Smooth muscle cell (in vitro differentiated cells): ENCODE results near the gene RGL1. TPM values are rescaled to one million over a fixed set of nuclear protein-coding genes. Genes with fewer than 3 reads are reported as not detected.
A peak's percentile ranks its signal among the peaks of the same experiment; 100 is the strongest.

Experiments
- DNase-seq: peaks from one replicate; lab custom pipeline; 2025; ENCODE audit not compliant: unreplicated experiment; lab: John Stamatoyannopoulos, UW
- H2AFZ ChIP-seq: fragments of 200-600 bp; sonication (generic); 2 replicates; pipeline ENCODE4 v1.6.0; 2016; ENCODE audit warnings: antibody characterized with exemption, low read depth, mild to moderate bottlenecking
- H3F3A ChIP-seq: fragments of 200-600 bp; sonication (generic); 2 replicates; pipeline ENCODE4 v1.6.0; 2017; ENCODE audit warnings: antibody characterized with exemption, low read depth
- H3K27ac ChIP-seq: fragments of 200-600 bp; sonication (generic); 2 replicates; pipeline ENCODE4 v1.5.1; 2016; ENCODE audit warnings: low read depth, mild to moderate bottlenecking
- H3K27me3 ChIP-seq: fragments of 200-600 bp; sonication (generic); 2 replicates; pipeline ENCODE4 v1.6.1; 2016; ENCODE audit warnings: low read depth, mild to moderate bottlenecking
- H3K36me3 ChIP-seq: fragments of 200-600 bp; sonication (generic); 2 replicates; pipeline ENCODE4 v1.5.1; 2016; ENCODE audit warnings: low read depth
- H3K4me1 ChIP-seq: fragments of 200-600 bp; sonication (generic); 2 replicates; pipeline ENCODE4 v1.5.1; 2016; ENCODE audit warnings: low read depth
- H3K4me2 ChIP-seq: fragments of 200-600 bp; sonication (generic); 2 replicates; pipeline ENCODE4 v1.6.0; 2016; ENCODE audit warnings: mild to moderate bottlenecking
- H3K4me3 ChIP-seq: fragments of 200-600 bp; sonication (generic); 2 replicates; pipeline ENCODE4 v1.5.1; 2016; ENCODE audit warnings: mild to moderate bottlenecking
- H3K79me2 ChIP-seq: fragments of 200-600 bp; sonication (generic); 2 replicates; pipeline ENCODE4 v1.6.0; 2016; ENCODE audit warnings: low read depth, mild to moderate bottlenecking
- H3K9ac ChIP-seq: fragments of 200-600 bp; sonication (generic); 2 replicates; pipeline ENCODE4 v1.6.0; 2016; ENCODE audit warnings: low read depth
- H3K9me3 ChIP-seq: fragments of 200-600 bp; sonication (generic); replicated peaks from 2 replicates; pipeline ENCODE4 v1.5.1; 2016; ENCODE audit warnings: low read depth
- H4K20me1 ChIP-seq: fragments of 200-600 bp; sonication (generic); 2 replicates; pipeline ENCODE4 v1.6.0; 2016; ENCODE audit warnings: low read depth
- WGBS: methylation state at CpG from one replicate; pipeline ENCODE4 v1.1.7; 2016; ENCODE audit warnings: low lambda C conversion rate; 5-methylcytosine and 5-hydroxymethylcytosine counted together
- polyA plus RNA-seq: library from polyadenylated mRNA; unstranded; fragments of >200 nt; fragmentation: Nextera tagmentation; extraction: Ambion mirVana; gene quantifications from 2 replicates; pipeline ENCODE4 v1.2.1, GENCODE V29; 2016
- total RNA-seq: library from RNA; depleted of rRNA; stranded (reverse); fragments of >200 nt; gene quantifications from 2 replicates; pipeline ENCODE4 v1.2.3, GENCODE V29; 2014
- TF ChIP-seq, protein P1 (sequence below): fragments of 200-600 bp; sonication (generic); IDR thresholded peaks from 2 replicates; pipeline ENCODE4 v1.5.1; 2017; ENCODE audit warnings: borderline replicate concordance, mild to moderate bottlenecking, antibody characterized with exemption; ENCODE audit not compliant: insufficient read depth, poor library complexity, severe bottlenecking

Gene RGL1
- total and polyA plus RNA-seq, 2 experiments from 2014 or later, result 21.1 to 21.4 TPM

DNA sequence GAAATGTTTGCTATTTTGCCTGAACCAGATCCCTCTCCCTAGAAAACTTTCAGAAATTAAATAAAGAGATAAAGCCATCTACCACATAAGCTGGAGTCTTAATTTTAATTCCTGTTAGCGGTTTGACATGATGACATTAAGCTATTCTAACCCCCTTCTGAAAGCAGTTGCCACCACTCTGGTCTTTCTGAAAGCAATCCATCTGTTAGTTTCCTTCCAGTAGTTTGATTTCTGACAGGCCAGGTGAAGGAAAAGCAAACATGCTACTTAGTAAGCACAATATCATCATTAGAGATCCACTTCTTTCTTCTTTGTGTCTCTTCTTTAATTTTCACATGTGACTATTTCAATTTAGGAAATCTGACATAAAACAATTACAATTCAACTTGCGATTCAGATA, 39.9 kb downstream of the RGL1 start:
- no peak for DNase-seq
- no peaks in the 10 kb centered on the region for H3K36me3 ChIP-seq
- no peaks in the 10 kb centered on the region for H3K27me3 ChIP-seq
- no peaks in the 10 kb centered on the region for H3K9me3 ChIP-seq
- no peak overlapping the region for H2AFZ ChIP-seq
- peaks cover 9% of the 10 kb centered on the region for H3K79me2 ChIP-seq
- TF ChIP-seq, protein P1, sequence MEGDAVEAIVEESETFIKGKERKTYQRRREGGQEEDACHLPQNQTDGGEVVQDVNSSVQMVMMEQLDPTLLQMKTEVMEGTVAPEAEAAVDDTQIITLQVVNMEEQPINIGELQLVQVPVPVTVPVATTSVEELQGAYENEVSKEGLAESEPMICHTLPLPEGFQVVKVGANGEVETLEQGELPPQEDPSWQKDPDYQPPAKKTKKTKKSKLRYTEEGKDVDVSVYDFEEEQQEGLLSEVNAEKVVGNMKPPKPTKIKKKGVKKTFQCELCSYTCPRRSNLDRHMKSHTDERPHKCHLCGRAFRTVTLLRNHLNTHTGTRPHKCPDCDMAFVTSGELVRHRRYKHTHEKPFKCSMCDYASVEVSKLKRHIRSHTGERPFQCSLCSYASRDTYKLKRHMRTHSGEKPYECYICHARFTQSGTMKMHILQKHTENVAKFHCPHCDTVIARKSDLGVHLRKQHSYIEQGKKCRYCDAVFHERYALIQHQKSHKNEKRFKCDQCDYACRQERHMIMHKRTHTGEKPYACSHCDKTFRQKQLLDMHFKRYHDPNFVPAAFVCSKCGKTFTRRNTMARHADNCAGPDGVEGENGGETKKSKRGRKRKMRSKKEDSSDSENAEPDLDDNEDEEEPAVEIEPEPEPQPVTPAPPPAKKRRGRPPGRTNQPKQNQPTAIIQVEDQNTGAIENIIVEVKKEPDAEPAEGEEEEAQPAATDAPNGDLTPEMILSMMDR, result no peak
- no peak overlapping the region for H3K9ac ChIP-seq
- H3K4me1 ChIP-seq, result peaks cover 34% of the 10 kb centered on the region
- peaks cover 32% of the 10 kb centered on the region for H3F3A ChIP-seq
- 38% methylated on average over 2 of the region's 2 CpGs for WGBS
- peak overlapping the region; percentile 91 for H3K27ac ChIP-seq
- H3K4me2 ChIP-seq, result peak overlapping the region; percentile 81
- no peak overlapping the region for H3K4me3 ChIP-seq
- H4K20me1 ChIP-seq, result peaks cover 33% of the 10 kb centered on the region

DNA sequence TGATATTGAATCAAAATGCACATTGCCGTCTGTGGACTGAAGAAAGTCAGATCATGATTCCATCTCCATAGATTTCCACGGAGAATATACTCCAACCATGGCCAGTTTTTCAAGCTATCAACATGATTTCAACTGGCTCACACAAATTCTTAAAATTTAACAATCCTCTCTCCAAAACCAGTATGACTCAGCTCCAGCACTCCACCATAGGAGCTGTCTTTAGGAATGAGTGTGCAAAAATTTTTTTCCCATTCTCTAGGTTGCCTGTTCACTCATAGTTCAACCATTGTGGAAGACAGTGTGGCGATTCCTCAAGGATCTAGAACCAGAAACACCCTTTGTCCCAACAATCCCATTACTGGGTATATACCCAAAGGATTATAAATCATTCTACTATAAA, 40.8 kb downstream of the RGL1 start:
- TF ChIP-seq, protein P1, result no peak
- DNase-seq, result no peak
- Histone ChIP-seq H3K4me1 (peaks cover 34% of the 10 kb centered on the region), H3K36me3 (no peaks in the 10 kb centered on the region), H4K20me1 (peaks cover 38% of the 10 kb centered on the region), H3K79me2 (peaks cover 4% of the 10 kb centered on the region), H3K9me3 (no peaks in the 10 kb centered on the region), H3K4me3 (no peak overlapping the region), H3K4me2 (peak overlapping the region; percentile 81), H3K9ac (no peak overlapping the region), H3F3A (peaks cover 32% of the 10 kb centered on the region), H3K27ac (peak overlapping the region; percentile 91), H2AFZ (no peak overlapping the region), H3K27me3 (no peaks in the 10 kb centered on the region)
- WGBS, result 66% methylated on average over 3 of the region's 3 CpGs

DNA sequence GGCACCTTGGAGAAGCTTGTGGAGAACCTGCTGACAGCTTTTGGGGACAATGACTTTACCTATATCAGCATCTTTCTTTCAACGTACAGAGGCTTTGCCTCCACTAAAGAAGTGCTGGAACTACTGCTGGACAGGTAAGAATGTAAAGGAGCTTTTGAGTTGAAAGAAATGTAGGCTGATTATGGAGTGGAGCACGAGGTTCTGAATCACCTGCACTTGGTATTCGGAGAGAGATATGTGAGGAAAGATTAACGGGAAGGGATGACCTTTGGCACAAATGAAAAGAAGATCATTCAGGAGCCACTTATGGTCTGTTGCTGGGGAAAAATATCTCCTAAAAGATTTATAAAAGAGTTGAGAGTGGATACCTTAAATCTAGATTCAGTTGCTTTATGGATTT, 42.7 kb downstream of the RGL1 start:
- Histone ChIP-seq H3K9ac (no peak overlapping the region), H2AFZ (no peak overlapping the region), H3K9me3 (no peaks in the 10 kb centered on the region), H3K79me2 (peaks cover 7% of the 10 kb centered on the region), H3F3A (peaks cover 25% of the 10 kb centered on the region), H3K4me3 (no peak overlapping the region), H3K4me2 (no peak overlapping the region), H3K4me1 (peaks cover 27% of the 10 kb centered on the region), H3K27me3 (no peaks in the 10 kb centered on the region), H3K27ac (no peak overlapping the region), H3K36me3 (no peaks in the 10 kb centered on the region), H4K20me1 (peaks cover 50% of the 10 kb centered on the region)
- WGBS, result 92% methylated on average over 4 of the region's 4 CpGs
- no peak for DNase-seq
- TF ChIP-seq, protein P1, result no peak

DNA sequence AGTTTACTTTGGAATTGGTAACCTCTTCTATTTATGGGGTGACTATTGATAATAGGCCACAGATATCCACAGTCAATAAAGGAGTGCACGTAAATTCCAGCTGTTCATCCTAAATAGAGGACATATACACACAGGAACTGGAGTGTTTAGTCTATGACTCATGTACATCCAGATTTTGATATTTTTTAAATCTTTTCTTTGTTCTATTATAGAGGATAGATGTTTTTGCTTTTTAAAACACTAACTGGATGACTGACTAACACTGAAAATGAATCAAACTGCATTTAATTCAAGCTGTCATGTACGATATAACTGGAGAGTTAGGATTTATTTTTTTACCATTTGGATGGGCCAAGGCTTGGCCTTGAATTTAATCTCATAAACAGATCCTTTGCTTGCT, 45.9 kb downstream of the RGL1 start:
- Histone ChIP-seq H2AFZ (no peak overlapping the region), H3F3A (no peaks in the 10 kb centered on the region), H3K79me2 (peaks cover 26% of the 10 kb centered on the region), H3K9me3 (no peaks in the 10 kb centered on the region), H3K4me2 (peak overlapping the region; percentile 8), H3K36me3 (no peaks in the 10 kb centered on the region), H3K4me1 (no peaks in the 10 kb centered on the region), H3K9ac (no peak overlapping the region), H3K27me3 (no peaks in the 10 kb centered on the region), H3K27ac (no peak overlapping the region), H4K20me1 (peaks cover 52% of the 10 kb centered on the region), H3K4me3 (no peak overlapping the region)
- WGBS, result 70% methylated on average over 2 of the region's 2 CpGs
- DNase-seq, result no peak
- TF ChIP-seq, protein P1, result no peak
